ENCODE results near the gene SLC48A1.

Gene SLC48A1

GRCh38 chr12:47785887-47786661, 13.0 kb downstream of the SLC48A1 start:
- TF ChIP-seq CTCF (IDR thresholded peaks at IDR 0.05; ENCODE audit: low read length, missing control alignments) = no peak
- DNase-seq (ENCODE audit: low read depth) = no peak
- H3K4me3 ChIP-seq (replicated peaks; ENCODE audit: low read depth, low read length) = no peak overlapping the region

- no peak for TF ChIP-seq CTCF (IDR thresholded peaks at IDR 0.05; ENCODE audit: low read length, missing control alignments)
- DNase-seq (ENCODE audit: low read depth) = no peak
- no peak overlapping the region for H3K4me3 ChIP-seq (replicated peaks; ENCODE audit: low read depth, low read length)
These were observed 13.7 kb downstream of the SLC48A1 start for GRCh38 chr12:47786662-47787280.

- DNase-seq (ENCODE audit: low read depth) = no peak
- H3K4me3 ChIP-seq (replicated peaks; ENCODE audit: low read depth, low read length) = no peak overlapping the region
- no peak for TF ChIP-seq CTCF (IDR thresholded peaks at IDR 0.05; ENCODE audit: low read length, missing control alignments)
These were observed 14.7 kb downstream of the SLC48A1 start for GRCh38 chr12:47787596-47788319.

- no peak overlapping the region for H3K4me3 ChIP-seq (replicated peaks; ENCODE audit: low read depth, low read length)
- no peak for DNase-seq (ENCODE audit: low read depth)
- TF ChIP-seq CTCF (IDR thresholded peaks at IDR 0.05; ENCODE audit: low read length, missing control alignments) = no peak
These were observed 16.1 kb downstream of the SLC48A1 start for GRCh38 chr12:47789141-47789540.

GRCh38 chr12:47789712-47790489, 16.9 kb downstream of the SLC48A1 start:
- no peak for DNase-seq (ENCODE audit: low read depth)
- TF ChIP-seq CTCF (IDR thresholded peaks at IDR 0.05; ENCODE audit: low read length, missing control alignments) = no peak
- H3K4me3 ChIP-seq (replicated peaks; ENCODE audit: low read depth, low read length) = no peak overlapping the region

GRCh38 chr12:47790676-47791350, 17.8 kb downstream of the SLC48A1 start:
- no peak overlapping the region for H3K4me3 ChIP-seq (replicated peaks; ENCODE audit: low read depth, low read length)
- DNase-seq (ENCODE audit: low read depth) = no peak
- no peak for TF ChIP-seq CTCF (IDR thresholded peaks at IDR 0.05; ENCODE audit: low read length, missing control alignments)
